HL-60/S4 treated with retinoic acid at 250 ng/mL for 4 days and 3 days (cell line): ENCODE data around the gene THSD4.
"Not testable (repeated sequence)": the region's sequence is repeated elsewhere in the genome, so short reads cannot be mapped to it uniquely, and the experiment has no call there.

Source experiments
- in situ Hi-C: fragments of 300-500 bp; cut with MboI; formaldehyde crosslinking; loops from 2 replicates; pipeline ENCODE4 v1.7.0; 2022; ENCODE audit warnings: low sequenced_read_pairs

The THSD4 gene

GRCh38 chr15:71248386-71248785, 133.1 kb downstream of the THSD4 start:
- in situ Hi-C loops = no loop called here

GRCh38 chr15:71249986-71250385, 134.7 kb downstream of the THSD4 start:
- in situ Hi-C loops = no loop called here

- in situ Hi-C loops = no loop called here
These were observed 135.8 kb downstream of the THSD4 start for GRCh38 chr15:71250936-71251583.

GRCh38 chr15:71251584-71252043, 136.3 kb downstream of the THSD4 start:
- in situ Hi-C loops = no loop called here

GRCh38 chr15:71252044-71252739, 136.9 kb downstream of the THSD4 start:
- in situ Hi-C loops = no loop called here

- in situ Hi-C loops = no loop called here
These were observed 137.4 kb downstream of the THSD4 start for GRCh38 chr15:71252740-71253047.

- in situ Hi-C loops = no loop called here
These were observed 139.2 kb downstream of the THSD4 start for GRCh38 chr15:71254491-71254890.

GRCh38 chr15:71256934-71257664, 141.8 kb downstream of the THSD4 start:
- in situ Hi-C loops = no loop called here

- in situ Hi-C loops = no loop called here
These were observed 144.6 kb downstream of the THSD4 start for GRCh38 chr15:71259866-71260265.

- in situ Hi-C loops = no loop called here
These were observed 146.1 kb downstream of the THSD4 start for GRCh38 chr15:71261418-71261817.

- in situ Hi-C loops = no loop called here
These were observed 146.6 kb downstream of the THSD4 start for GRCh38 chr15:71261909-71262308.

GRCh38 chr15:71262599-71262998, 147.3 kb downstream of the THSD4 start:
- in situ Hi-C loops = no loop called here

GRCh38 chr15:71265606-71266005, 150.3 kb downstream of the THSD4 start:
- in situ Hi-C loops = not testable (repeated sequence)

GRCh38 chr15:71271327-71271726, 156.1 kb downstream of the THSD4 start:
- in situ Hi-C loops = no loop called here

GRCh38 chr15:71272932-71273331, 157.7 kb downstream of the THSD4 start:
- in situ Hi-C loops = no loop called here

GRCh38 chr15:71273731-71274447, 158.6 kb downstream of the THSD4 start:
- in situ Hi-C loops = no loop called here

GRCh38 chr15:71274448-71274798, 159.2 kb downstream of the THSD4 start:
- in situ Hi-C loops = no loop called here

GRCh38 chr15:71275098-71275497, 159.8 kb downstream of the THSD4 start:
- in situ Hi-C loops = no loop called here

- in situ Hi-C loops = no loop called here
These were observed 160.5 kb downstream of the THSD4 start for GRCh38 chr15:71275566-71276335.

GRCh38 chr15:71276336-71276665, 161.0 kb downstream of the THSD4 start:
- in situ Hi-C loops = no loop called here
